OCI-LY3 (cell line): Measurements from ENCODE around the gene PIK3C2B.

Experiments
- H2AFZ ChIP-seq: fragments of 200-600, 300-600 bp; shearing (Covaris generic); 2 replicates; pipeline ENCODE4 v1.6.0; 2014; ENCODE audit warnings: antibody characterized with exemption, low read depth, low read length
- H3K27ac ChIP-seq: fragments of 200-600, 300-600 bp; sonication (generic); 2 replicates; pipeline ENCODE4 v1.5.1; 2014; ENCODE audit warnings: mild to moderate bottlenecking, low read length, moderate library complexity, mixed read lengths
- H3K27me3 ChIP-seq: fragments of 200-600, 300-600 bp; sonication (generic); 2 replicates; pipeline ENCODE4 v1.6.1; 2014; ENCODE audit warnings: low read depth, low read length, mixed read lengths
- H3K36me3 ChIP-seq: fragments of 200-600, 300-600 bp; sonication (generic); replicated peaks from 2 replicates; pipeline ENCODE3; 2014; ENCODE audit warnings: low read depth, low read length, mixed read lengths
- H3K4me1 ChIP-seq: fragments of 300-600, 200-600 bp; sonication (generic); 2 replicates; pipeline ENCODE4 v1.6.1; 2014; ENCODE audit warnings: low read length, mixed read lengths
- H3K4me2 ChIP-seq: fragments of 200-600, 300-600 bp; sonication (generic); 2 replicates; pipeline ENCODE4 v1.6.1; 2014; ENCODE audit warnings: low read length, mixed read lengths
- H3K4me3 ChIP-seq: fragments of 300-600, 200-600 bp; sonication (generic); 2 replicates; pipeline ENCODE4 v1.5.1; 2014; ENCODE audit warnings: antibody characterized with exemption, mild to moderate bottlenecking, low read length, moderate library complexity
- H3K79me2 ChIP-seq: fragments of 300-600, 200-600 bp; shearing (Covaris generic); 2 replicates; pipeline ENCODE4 v1.6.1; 2014; ENCODE audit warnings: mild to moderate bottlenecking, low read length, mixed read lengths
- H3K9ac ChIP-seq: fragments of 300-600, 200-600 bp; shearing (Covaris generic); 2 replicates; pipeline ENCODE4 v1.6.0; 2014; ENCODE audit warnings: mild to moderate bottlenecking, low read length, moderate library complexity
- H3K9me3 ChIP-seq: fragments of 200-600, 300-600 bp; shearing (Covaris generic); 2 replicates; pipeline ENCODE4 v1.6.1; 2014; ENCODE audit warnings: low read length, mixed read lengths; ENCODE audit not compliant: insufficient read depth
- H4K20me1 ChIP-seq: fragments of 200-600, 300-600 bp; sonication (generic); 2 replicates; pipeline ENCODE4 v1.6.1; 2016; ENCODE audit warnings: low read length, mixed read lengths; ENCODE audit not compliant: insufficient read depth
- CTCF ChIP-seq: fragments of 200-600, 300-600 bp; sonication (generic); IDR thresholded peaks from 2 replicates; pipeline ENCODE4 v1.5.1; 2014; ENCODE audit warnings: antibody characterized with exemption, low read length, low read depth
- EZH2phosphoT487 ChIP-seq: fragments of 200-600 bp; shearing (Covaris generic); IDR thresholded peaks from 2 replicates; pipeline ENCODE4 v1.6.1; 2018; ENCODE audit warnings: antibody characterized with exemption, mixed run types, low read depth

The PIK3C2B gene

GRCh38 chr1:204454476-204454875 lies 40.1 kb downstream of the PIK3C2B start:
- H3K4me1 ChIP-seq: peaks cover 54% of the 10 kb centered on the region
- H3K27me3 ChIP-seq: no peaks in the 10 kb centered on the region
- H4K20me1 ChIP-seq: no peaks in the 10 kb centered on the region
- H3K27ac ChIP-seq: 0 out of 2 replicates have a peak overlapping the region, but pooled peaks have one; percentile 12
- no peaks in the 10 kb centered on the region for H3K79me2 ChIP-seq
- H3K9ac ChIP-seq: no peak overlapping the region
- H2AFZ ChIP-seq: no peak overlapping the region
- no peak overlapping the region for H3K4me2 ChIP-seq
- H3K9me3 ChIP-seq: no peaks in the 10 kb centered on the region
- TF ChIP-seq EZH2phosphoT487: no peak
- no peak for TF ChIP-seq CTCF
- H3K36me3 ChIP-seq: peaks cover 36% of the 10 kb centered on the region
- H3K4me3 ChIP-seq: no peak overlapping the region

- Histone ChIP-seq H3K4me1 (peaks cover 66% of the 10 kb centered on the region), H3K79me2 (no peaks in the 10 kb centered on the region), H4K20me1 (no peaks in the 10 kb centered on the region), H3K9ac (peak overlapping the region; percentile 47), H3K4me2 (peak overlapping the region; percentile 78), H3K27me3 (no peaks in the 10 kb centered on the region), H3K36me3 (peaks cover 38% of the 10 kb centered on the region), H3K27ac (peak overlapping the region; percentile 82), H3K4me3 (peak overlapping the region; percentile 57), H2AFZ (peak overlapping the region; percentile 27; the same call in 1 of the 2 replicates), H3K9me3 (no peaks in the 10 kb centered on the region)
- no peak for TF ChIP-seq EZH2phosphoT487
- TF ChIP-seq CTCF: no peak
Observed at GRCh38 chr1:204453141-204453772, 41.3 kb downstream of the PIK3C2B start.

GRCh38 chr1:204451352-204452124 lies 43.1 kb downstream of the PIK3C2B start:
- H2AFZ ChIP-seq: no peak overlapping the region
- no peak overlapping the region for H3K4me2 ChIP-seq
- TF ChIP-seq CTCF (no peak), EZH2phosphoT487 (no peak)
- H3K9ac ChIP-seq: no peak overlapping the region
- H3K4me3 ChIP-seq: no peak overlapping the region
- H4K20me1 ChIP-seq: no peaks in the 10 kb centered on the region
- H3K27ac ChIP-seq: no peak overlapping the region
- H3K79me2 ChIP-seq: no peaks in the 10 kb centered on the region
- H3K36me3 ChIP-seq: peaks cover 44% of the 10 kb centered on the region
- no peaks in the 10 kb centered on the region for H3K9me3 ChIP-seq
- H3K27me3 ChIP-seq: no peaks in the 10 kb centered on the region
- H3K4me1 ChIP-seq: peaks cover 73% of the 10 kb centered on the region

GRCh38 chr1:204450461-204451257 lies 43.9 kb downstream of the PIK3C2B start:
- Histone ChIP-seq H3K4me3 (no peak overlapping the region), H3K79me2 (no peaks in the 10 kb centered on the region), H3K36me3 (peaks cover 40% of the 10 kb centered on the region), H3K27ac (no peak overlapping the region), H3K9ac (no peak overlapping the region), H3K4me2 (no peak overlapping the region), H3K27me3 (no peaks in the 10 kb centered on the region), H4K20me1 (no peaks in the 10 kb centered on the region), H2AFZ (no peak overlapping the region), H3K4me1 (peaks cover 72% of the 10 kb centered on the region), H3K9me3 (no peaks in the 10 kb centered on the region)
- no peak for TF ChIP-seq CTCF
- TF ChIP-seq EZH2phosphoT487: no peak
